Measurements from ENCODE around the gene KRTAP4-8. TPM values are rescaled to one million over a fixed set of nuclear protein-coding genes. Genes with fewer than 3 reads are reported as not detected.

Gene KRTAP4-8
- not detected in 2 replicates for total RNA-seq

DNA sequence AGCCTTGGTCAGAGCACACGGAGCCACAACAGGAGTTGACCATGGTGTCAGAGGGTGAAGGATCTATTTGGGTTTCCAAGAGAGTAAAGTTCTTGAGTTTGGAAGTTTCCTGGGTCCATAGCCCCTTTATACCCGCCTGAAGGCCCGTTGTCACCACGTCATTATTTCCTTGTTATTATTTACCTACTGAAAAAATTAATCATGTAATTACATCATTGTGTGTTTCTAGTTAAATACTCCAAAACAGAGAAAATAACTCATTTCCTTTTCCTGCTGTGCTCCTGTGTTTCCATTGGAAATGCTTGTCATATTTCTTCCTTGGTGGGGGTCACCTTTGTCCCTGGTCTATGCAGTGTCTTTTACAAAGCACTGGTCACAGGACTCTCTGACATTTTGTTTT lies at the start of gene KRTAP4-8:
KRTAP4-8 (minus strand) TSS at position 101 of the 400 bp plus-strand sequence; CDS start at position 43, 58 bp downstream.

GRCh38 chr17:41140360-41141131 lies 42.6 kb upstream of the KRTAP4-8 start, which contains the start of gene KRTAP4-6:
TSS of gene KRTAP4-6 (minus strand) at chr17:41140544. CDS start at chr17:41140487, 57 bp downstream.

DNA sequence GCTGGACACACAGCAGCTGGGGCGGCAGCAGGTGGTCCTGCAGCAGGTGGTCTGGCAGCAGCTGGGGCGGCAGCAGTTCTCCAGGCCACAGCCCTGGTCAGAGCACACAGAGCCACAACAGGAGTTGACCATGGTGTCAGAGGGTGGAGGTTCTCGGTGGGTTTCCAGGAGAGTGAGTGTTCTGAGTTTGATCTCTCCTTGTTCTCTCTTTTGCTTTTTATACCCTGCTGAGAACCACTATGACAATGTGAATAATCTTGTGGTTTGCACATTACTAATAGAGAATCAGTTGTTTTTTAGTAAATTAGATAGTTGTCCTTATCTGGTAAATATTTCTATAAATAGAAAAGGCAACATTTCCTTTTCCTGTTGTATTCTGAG lies 26.0 kb upstream of the KRTAP4-8 start, which contains the start of gene KRTAP4-12:
KRTAP4-12 (minus strand) TSS at position 192 of the 381 bp plus-strand sequence; CDS start at position 132, 60 bp downstream.

GRCh38 chr17:41117846-41118386 lies 20.0 kb upstream of the KRTAP4-8 start, which contains the start of gene KRTAP4-11:
TSS of gene KRTAP4-11 (minus strand) at chr17:41118373. CDS start at chr17:41118315, 58 bp downstream.

DNA sequence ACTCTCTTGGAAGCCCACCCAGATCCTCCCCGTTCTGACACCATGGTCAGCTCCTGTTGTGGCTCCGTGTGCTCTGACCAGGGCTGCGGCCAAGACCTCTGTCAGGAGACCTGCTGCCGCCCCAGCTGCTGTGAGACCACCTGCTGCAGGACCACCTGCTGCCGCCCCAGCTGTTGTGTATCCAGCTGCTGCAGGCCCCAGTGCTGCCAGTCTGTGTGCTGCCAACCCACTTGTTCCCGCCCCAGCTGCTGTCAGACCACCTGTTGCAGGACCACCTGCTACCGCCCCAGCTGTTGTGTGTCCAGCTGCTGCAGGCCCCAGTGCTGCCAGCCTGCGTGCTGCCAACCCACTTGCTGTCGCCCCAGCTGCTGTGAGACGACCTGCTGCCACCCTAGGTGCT lies 7.4 kb upstream of the KRTAP4-8 start, which contains the start of gene KRTAP4-9:
KRTAP4-9 (plus strand) TSS at position 43 of the 400 bp plus-strand sequence; CDS start at position 43, 0 bp downstream.

DNA sequence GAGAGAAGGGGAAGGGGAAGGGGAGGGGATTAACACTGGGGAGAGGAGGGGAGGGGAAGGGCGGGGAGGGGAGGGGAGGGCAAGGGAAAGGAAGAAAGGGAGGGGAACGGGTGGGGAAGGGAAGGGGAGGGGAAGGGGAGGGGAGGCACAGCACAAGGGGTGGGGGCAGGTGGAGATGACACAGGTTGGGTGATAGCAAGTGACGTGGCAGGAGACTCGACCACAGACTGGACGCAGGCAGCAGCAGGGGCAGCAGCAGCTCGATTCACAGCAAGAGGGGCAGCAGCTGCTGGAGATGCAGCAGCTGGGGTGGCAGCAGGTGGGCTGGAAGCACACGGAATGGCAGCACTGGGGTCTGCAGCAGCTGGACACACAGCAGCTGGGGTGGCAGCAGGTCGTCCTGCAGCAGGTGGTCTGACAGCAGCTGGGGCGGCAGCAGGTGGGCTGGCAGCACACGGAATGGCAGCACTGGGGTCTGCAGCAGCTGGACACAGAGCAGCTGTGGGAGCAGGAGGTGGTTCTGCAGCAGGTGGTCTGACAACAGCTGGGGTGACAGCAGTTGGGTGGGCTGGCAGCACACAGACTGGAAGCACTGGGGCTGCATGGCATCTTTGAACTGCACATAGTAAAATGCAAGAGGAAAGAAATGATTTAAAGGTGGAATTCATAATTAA lies 3.8 kb upstream of the KRTAP4-8 start, which contains the start of gene KRTAP4-16:
KRTAP4-16 (minus strand) TSS at position 624 of the 674 bp plus-strand sequence; CDS start at position 624, 0 bp downstream.

GRCh38 chr17:41084100-41084856 lies 13.7 kb downstream of the KRTAP4-8 start, which contains the start of gene KRTAP4-7:
TSS of gene KRTAP4-7 (plus strand) at chr17:41084150. CDS start at chr17:41084207, 57 bp downstream.

GRCh38 chr17:41065829-41066624 lies 31.9 kb downstream of the KRTAP4-8 start, which contains the start of gene KRTAP2-4:
TSS of gene KRTAP2-4 (minus strand) at chr17:41065879. CDS start at chr17:41065845, 34 bp downstream.

DNA sequence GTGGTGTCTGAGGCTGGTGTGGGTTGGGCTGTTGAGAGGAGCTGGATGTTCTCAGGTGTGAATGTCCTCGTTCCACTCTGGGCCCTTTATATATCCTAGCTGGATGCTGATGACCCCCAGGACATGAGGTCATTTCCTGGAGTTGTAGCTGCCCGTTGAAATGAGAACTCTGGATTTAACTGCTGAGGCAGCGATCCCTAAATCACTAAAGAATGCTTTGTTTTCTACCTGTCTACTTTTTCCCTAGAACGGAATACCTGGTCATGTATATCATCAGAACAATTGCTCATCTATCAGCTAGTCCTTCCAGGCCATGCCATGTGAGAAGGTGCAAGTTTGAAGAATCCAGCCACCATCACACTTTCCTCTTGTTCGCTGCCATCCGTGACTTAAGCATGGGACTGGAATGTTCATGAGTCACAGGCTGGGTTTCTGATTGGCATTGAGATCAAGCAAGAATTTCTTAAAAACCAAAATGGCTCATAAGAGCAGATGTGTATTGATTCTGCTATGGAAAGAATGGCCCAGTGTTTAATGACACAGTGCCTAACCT lies 37.8 kb downstream of the KRTAP4-8 start, which contains the start of gene KRTAP2-3:
KRTAP2-3 (minus strand) TSS at position 63 of the 553 bp plus-strand sequence. CDS start 64 bp downstream, outside the sequence.

GRCh38 chr17:41055130-41055529 lies 42.8 kb downstream of the KRTAP4-8 start, which contains the start of gene KRTAP2-2:
TSS of gene KRTAP2-2 (minus strand) at chr17:41055230. CDS start at chr17:41055211, 19 bp downstream.

Other genes starting within 250 kb of the KRTAP4-8 start
- gene KRT12, start 230.9 kb downstream of the KRTAP4-8 start, total RNA-seq = not detected in 2 replicates
- gene KRT20, start 212.9 kb downstream of the KRTAP4-8 start, total RNA-seq = not detected in 2 replicates
- gene KRT23, start 160.5 kb downstream of the KRTAP4-8 start, total RNA-seq = 0.16 and 1.1 TPM in 2 replicates
- 0.16 and 0.17 TPM in 2 replicates for gene KRT39, start 131.2 kb downstream of the KRTAP4-8 start, total RNA-seq
- not detected in 2 replicates for gene KRT40, start 113.8 kb downstream of the KRTAP4-8 start, total RNA-seq
- gene KRTAP3-3, start 104.0 kb downstream of the KRTAP4-8 start, total RNA-seq = not detected in 2 replicates
- not detected in 2 replicates for gene KRTAP3-2, start 98.2 kb downstream of the KRTAP4-8 start, total RNA-seq
- not detected in 2 replicates for gene KRTAP3-1, start 89.0 kb downstream of the KRTAP4-8 start, total RNA-seq
- gene KRTAP1-5, start 70.9 kb downstream of the KRTAP4-8 start, total RNA-seq = not detected in 2 replicates
- not detected in 2 replicates for gene KRTAP1-4, start 67.9 kb downstream of the KRTAP4-8 start, total RNA-seq
- not detected in 2 replicates for gene KRTAP1-3, start 63.3 kb downstream of the KRTAP4-8 start, total RNA-seq
- gene KRTAP1-1, start 56.7 kb downstream of the KRTAP4-8 start, total RNA-seq = not detected in 2 replicates
- gene KRTAP2-1, start 50.8 kb downstream of the KRTAP4-8 start, total RNA-seq = not detected in 2 replicates
- gene KRTAP2-2, start 42.9 kb downstream of the KRTAP4-8 start, total RNA-seq = not detected in 2 replicates
- not detected in 2 replicates for gene KRTAP2-3, start 38.0 kb downstream of the KRTAP4-8 start, total RNA-seq
- gene KRTAP2-4, start 32.3 kb downstream of the KRTAP4-8 start, total RNA-seq = not detected in 2 replicates
- not detected in 2 replicates for gene KRTAP4-7, start 14.0 kb downstream of the KRTAP4-8 start, total RNA-seq
- gene KRTAP4-16, start 4.1 kb upstream of the KRTAP4-8 start, total RNA-seq = not detected in 2 replicates
- not detected in 2 replicates for gene KRTAP4-9, start 7.2 kb upstream of the KRTAP4-8 start, total RNA-seq
- not detected in 2 replicates for gene KRTAP4-11, start 20.2 kb upstream of the KRTAP4-8 start, total RNA-seq
- gene KRTAP4-12, start 26.0 kb upstream of the KRTAP4-8 start, total RNA-seq = not detected in 2 replicates
- not detected in 2 replicates for gene KRTAP4-6, start 42.4 kb upstream of the KRTAP4-8 start, total RNA-seq
- not detected in 2 replicates for gene KRTAP4-5, start 51.7 kb upstream of the KRTAP4-8 start, total RNA-seq
- not detected in 2 replicates for gene KRTAP4-4, start 62.6 kb upstream of the KRTAP4-8 start, total RNA-seq
- not detected in 2 replicates for gene KRTAP4-3, start 70.1 kb upstream of the KRTAP4-8 start, total RNA-seq
- gene KRTAP4-2, start 80.1 kb upstream of the KRTAP4-8 start, total RNA-seq = not detected in 2 replicates
- gene KRTAP4-1, start 86.8 kb upstream of the KRTAP4-8 start, total RNA-seq = not detected in 2 replicates
- not detected in 2 replicates for gene KRTAP9-1, start 91.7 kb upstream of the KRTAP4-8 start, total RNA-seq
- gene KRTAP9-2, start 128.5 kb upstream of the KRTAP4-8 start, total RNA-seq = not detected in 2 replicates
- gene KRTAP9-3, start 134.3 kb upstream of the KRTAP4-8 start, total RNA-seq = not detected in 2 replicates
- not detected in 2 replicates for gene KRTAP9-8, start 139.9 kb upstream of the KRTAP4-8 start, total RNA-seq
- gene KRTAP9-4, start 151.5 kb upstream of the KRTAP4-8 start, total RNA-seq = not detected in 2 replicates
- not detected in 2 replicates for gene KRTAP9-9, start 157.2 kb upstream of the KRTAP4-8 start, total RNA-seq
- not detected in 2 replicates for gene KRTAP9-6, start 167.2 kb upstream of the KRTAP4-8 start, total RNA-seq
- gene KRTAP9-7, start 177.6 kb upstream of the KRTAP4-8 start, total RNA-seq = not detected in 2 replicates
- not detected in 2 replicates for gene KRTAP29-1, start 204.7 kb upstream of the KRTAP4-8 start, total RNA-seq
- not detected in 2 replicates for gene KRTAP16-1, start 211.2 kb upstream of the KRTAP4-8 start, total RNA-seq
- gene KRTAP17-1, start 217.6 kb upstream of the KRTAP4-8 start, total RNA-seq = not detected in 2 replicates

Measured in bronchial smooth muscle cell (primary cell).